ENCODE measurements around the gene IFT172. TPM values are rescaled to one million over a fixed set of nuclear protein-coding genes. Genes with fewer than 3 reads are reported as not detected.
"Not testable (repeated sequence)": the region's sequence is repeated elsewhere in the genome, so short reads cannot be mapped to it uniquely, and the experiment has no call there.

Gene IFT172
- polyA plus RNA-seq, 2 of the 4 experiments (the other 2 are of a cell fraction): 14.0 to 21.6 TPM

- TF ChIP-seq ATOH8 (CRISPR knock-in tag; IDR thresholded peaks at IDR 0.05; ENCODE audit: low read depth) (no peak), CHD2 (IDR thresholded peaks at IDR 0.05; ENCODE audit: low read length, partially characterized antibody) (no peak)
Observed at GRCh38 chr2:27427863-27428212, 61.7 kb downstream of the IFT172 start (continued).

- POLR2A ChIA-PET: interaction anchor here (2.3 kb wide), 1 partner anchor 15 kb away, joined by 6 read pairs; the partner anchor contains the start of gene PPM1G
- peaks cover 11% of the 10 kb centered on the region for H3K4me1 ChIP-seq
- FAIRE-seq; H3K9me3 ChIP-seq; H3K4me2 ChIP-seq; H3K4me3 ChIP-seq; H3K27ac ChIP-seq; DNase-seq (ENCODE audit: low read depth in 1 of 2, low spot score in 1 of 2); ATAC-seq: not testable (repeated sequence)
- WGBS (ENCODE audit: missing lambda C conversion rate): 58% methylated on average over 10 of the region's 10 CpGs
- CTCF ChIA-PET: interaction anchor here (1.1 to 10.4 kb wide), 3 partner anchors 17 to 258 kb away, joined by 5 to 72 read pairs (median 6); partner anchors contain the start of gene PPM1G
Observed at GRCh38 chr2:27425039-27425438, 64.5 kb downstream of the IFT172 start.

- no peak overlapping the region for H3K27ac ChIP-seq
- TF ChIP-seq RNF2 (IDR thresholded peaks at IDR 0.05; ENCODE audit: borderline replicate concordance, low read depth) (no peak), ESRRA (IDR thresholded peaks at IDR 0.05; ENCODE audit: borderline replicate concordance, low read length) (no peak), KDM5A (IDR thresholded peaks at IDR 0.05) (no peak), USF2 (IDR thresholded peaks at IDR 0.05) (no peak), ZC3H11A (IDR thresholded peaks at IDR 0.05) (peak; percentile 27; the same call in 1 of the 2 replicates), RCOR1 (IDR thresholded peaks at IDR 0.05; ENCODE audit: low read depth, low read length) (no peak), HES2 (IDR thresholded peaks at IDR 0.05) (no peak)
- peaks cover 6% of the 10 kb centered on the region for H3K4me1 ChIP-seq
- DNase-seq (ENCODE audit: low read depth in 1 of 2, low spot score in 1 of 2) (no peak), ATAC-seq (no peak), FAIRE-seq (no peak)
- no peaks in the 10 kb centered on the region for H3K9me3 ChIP-seq
- WGBS (ENCODE audit: missing lambda C conversion rate): 91% methylated on average over 3 of the region's 3 CpGs
- H3K4me2 ChIP-seq: no peak overlapping the region
- no peak overlapping the region for H3K4me3 ChIP-seq
- CTCF ChIA-PET: interaction anchor here (10.4 kb wide), 1 partner anchor 15 kb away, joined by 72 read pairs; the partner anchor contains the start of gene PPM1G
- POLR2A ChIA-PET: interaction anchor here (2.3 kb wide), 1 partner anchor 13 kb away, joined by 6 read pairs; the partner anchor contains the start of gene PPM1G
Observed at GRCh38 chr2:27422958-27423357, 66.6 kb downstream of the IFT172 start.

- FAIRE-seq: no peak
- no peak overlapping the region for H3K4me2 ChIP-seq
- H3K9me3 ChIP-seq: no peaks in the 10 kb centered on the region
- H3K4me3 ChIP-seq: no peak overlapping the region
- POLR2A ChIA-PET: interaction anchor here (1.6 kb wide), 1 partner anchor 12 kb away, joined by 6 read pairs; the partner anchor contains the start of gene PPM1G
- no peak for ATAC-seq
- WGBS (ENCODE audit: missing lambda C conversion rate): 76% methylated on average over 4 of the region's 4 CpGs
- no peak for DNase-seq (ENCODE audit: low read depth in 1 of 2, low spot score in 1 of 2)
- H3K4me1 ChIP-seq: no peaks in the 10 kb centered on the region
- CTCF ChIA-PET: interaction anchor here (0.9 to 1.5 kb wide), 3 partner anchors 9 to 14 kb away, joined by 4 to 5 read pairs (median 4); partner anchors contain the start of gene PPM1G
- H3K27ac ChIP-seq: no peak overlapping the region
- TF ChIP-seq NFE2L2 (conservative IDR thresholded peaks at IDR 0.05; ENCODE audit: low read length): no peak
- TF ChIP-seq REST (IDR thresholded peaks at IDR 0.05): no peak
- no peak for TF ChIP-seq NR3C1 (IDR thresholded peaks at IDR 0.05)
- no peak for TF ChIP-seq HOXB5 (CRISPR knock-in tag; IDR thresholded peaks at IDR 0.05)
- TF ChIP-seq TFCP2L1 (CRISPR knock-in tag; IDR thresholded peaks at IDR 0.05): no peak
- no peak for TF ChIP-seq CHD4 (IDR thresholded peaks at IDR 0.05; ENCODE audit: borderline replicate concordance)
- TF ChIP-seq KDM5A (IDR thresholded peaks at IDR 0.05): no peak
- TF ChIP-seq KDM1A (IDR thresholded peaks at IDR 0.05; ENCODE audit: low read depth): no peak
- TF ChIP-seq EHF (CRISPR knock-in tag; IDR thresholded peaks at IDR 0.05): no peak
- TF ChIP-seq NPAS2 (CRISPR knock-in tag; IDR thresholded peaks at IDR 0.05; ENCODE audit: borderline replicate concordance): no peak
- no peak for TF ChIP-seq FOXS1 (CRISPR knock-in tag; IDR thresholded peaks at IDR 0.05)
- TF ChIP-seq HMGXB4 (CRISPR knock-in tag; IDR thresholded peaks at IDR 0.05; ENCODE audit: borderline replicate concordance): no peak
- TF ChIP-seq HOXA7 (CRISPR knock-in tag; IDR thresholded peaks at IDR 0.05): no peak
- no peak for TF ChIP-seq MAX (IDR thresholded peaks at IDR 0.05)
- no peak for TF ChIP-seq E2F6 (IDR thresholded peaks at IDR 0.05; ENCODE audit: borderline replicate concordance, low read depth)
Observed at GRCh38 chr2:27421660-27422250, 67.8 kb downstream of the IFT172 start.
